Ovary (tissue), 3 donors: Measurements from ENCODE around the gene MOB3B.

ENCODE experiments used
- CTCF ChIP-seq, 3 donors: fragments of 450-650 bp in 2 of 3; fragments of 200-600 bp in 1 of 3; IDR thresholded peaks; one replicate each; pipeline versions ENCODE4 v1.5.1 to v1.8.0; 2016 to 2022; ENCODE audit warnings: antibody characterized with exemption in 3 of 3, mild to moderate bottlenecking in 1 of 3
- POLR2A ChIP-seq: fragments of 450-650 bp; IDR thresholded peaks from one replicate; pipeline ENCODE4 v1.6.1; 2017; ENCODE audit warnings: antibody characterized with exemption, mild to moderate bottlenecking, moderate library complexity
- donor health status: DM: no; HTN: no; CAD: no.

DNA sequence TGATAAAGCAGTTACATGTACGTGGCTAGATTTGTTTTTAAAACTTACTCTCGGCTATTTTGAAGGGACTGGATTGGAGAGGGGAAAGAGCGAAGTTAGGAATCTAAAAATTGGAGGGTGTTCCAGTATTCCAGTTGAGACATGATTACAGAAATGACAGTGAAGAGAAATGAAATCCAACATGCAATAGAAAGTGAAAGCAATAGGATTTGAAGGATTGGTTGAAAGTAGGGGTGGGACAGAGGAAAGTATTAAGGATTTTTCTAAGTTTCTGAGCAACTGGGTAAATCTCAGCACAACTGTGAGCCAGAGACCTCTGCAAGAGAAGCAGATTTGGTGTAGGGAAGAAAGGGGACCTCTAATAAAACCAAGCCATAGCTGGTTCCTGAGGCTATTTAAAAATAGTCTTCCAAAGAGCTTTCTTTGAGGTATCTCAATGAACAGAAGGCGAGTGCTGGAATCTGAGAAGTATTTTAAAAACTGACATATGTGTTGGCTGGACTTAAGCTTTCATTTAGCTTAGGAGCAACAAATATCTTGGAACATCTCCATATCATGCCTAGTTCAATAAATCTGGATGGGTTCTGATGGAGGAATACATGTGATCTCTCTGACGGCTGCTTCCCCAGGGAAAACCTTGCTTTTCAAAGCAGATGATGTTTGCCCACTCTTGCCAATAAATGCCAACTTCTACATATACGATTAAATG lies 115.9 kb downstream of the MOB3B start:
- TF ChIP-seq POLR2A (no peak), CTCF (IDR thresholded peaks at IDR 0.05) (no peak)
